ENCODE results near the gene NCAM1. TPM values are rescaled to one million over a fixed set of nuclear protein-coding genes. Genes with fewer than 3 reads are reported as not detected.

Gene NCAM1
- total RNA-seq, 2 experiments from 2014 or later: not detected

GRCh38 chr11:112949781-112950575 lies 11.2 kb upstream of the NCAM1 start:
- no peaks in the 10 kb centered on the region for H3K36me3 Mint-ChIP-seq (ENCODE audit: low read depth)
- peaks cover 40% of the 10 kb centered on the region for H3K27me3 Mint-ChIP-seq (ENCODE audit: low read depth)
- H3K27ac Mint-ChIP-seq: no peak overlapping the region
- H3K9me3 Mint-ChIP-seq: no peaks in the 10 kb centered on the region
- no peak overlapping the region for H3K4me3 Mint-ChIP-seq
- no peaks in the 10 kb centered on the region for H3K4me1 Mint-ChIP-seq (ENCODE audit: low read depth)
- DNase-seq: no peak
- intact Hi-C loops (cut with micrococcal nuclease): no loop called here
- CTCF ChIA-PET: no interaction called here

DNA sequence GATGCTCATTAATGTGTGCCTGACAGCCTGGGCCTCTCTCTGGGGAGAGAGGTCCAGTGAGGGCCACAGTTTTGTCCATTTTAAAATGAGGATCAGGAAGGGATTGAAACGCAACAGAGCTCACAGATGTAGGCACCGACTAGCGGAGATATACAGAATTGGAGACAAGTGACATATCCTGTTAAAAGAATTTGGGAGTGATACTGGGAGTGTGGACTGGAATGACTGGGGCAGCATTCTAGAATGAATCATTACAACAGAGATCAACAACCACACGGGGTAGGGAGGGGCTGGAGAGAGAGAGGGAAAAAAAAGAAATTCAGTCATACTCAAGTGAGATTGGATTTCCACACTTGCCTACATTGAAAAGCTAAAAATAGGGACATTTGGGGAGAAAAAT lies 2.5 kb upstream of the NCAM1 start:
- H3K4me3 Mint-ChIP-seq: no peak overlapping the region
- H3K27me3 Mint-ChIP-seq (ENCODE audit: low read depth): peaks cover 55% of the 10 kb centered on the region
- no peaks in the 10 kb centered on the region for H3K9me3 Mint-ChIP-seq
- intact Hi-C loops (cut with micrococcal nuclease): no loop called here
- DNase-seq: no peak
- H3K4me1 Mint-ChIP-seq (ENCODE audit: low read depth): peaks cover 12% of the 10 kb centered on the region
- no peaks in the 10 kb centered on the region for H3K36me3 Mint-ChIP-seq (ENCODE audit: low read depth)
- CTCF ChIA-PET: no interaction called here
- H3K27ac Mint-ChIP-seq: no peak overlapping the region

GRCh38 chr11:112961751-112962578 lies 745 bp downstream of the NCAM1 start:
- H3K4me1 Mint-ChIP-seq (ENCODE audit: low read depth): peaks cover 12% of the 10 kb centered on the region
- intact Hi-C loops (cut with micrococcal nuclease): loop anchor here (10.0 kb wide), 1 partner anchor 323 kb away; no protein-coding TSS in a partner anchor
- no peaks in the 10 kb centered on the region for H3K9me3 Mint-ChIP-seq
- no peak overlapping the region for H3K27ac Mint-ChIP-seq
- CTCF ChIA-PET: no interaction called here
- H3K27me3 Mint-ChIP-seq (ENCODE audit: low read depth): peaks cover 58% of the 10 kb centered on the region
- peak overlapping the region; percentile 65 for H3K4me3 Mint-ChIP-seq
- peak; percentile 29 for DNase-seq
- H3K36me3 Mint-ChIP-seq (ENCODE audit: low read depth): no peaks in the 10 kb centered on the region

GRCh38 chr11:112962579-112963367 lies 1.6 kb downstream of the NCAM1 start:
- DNase-seq: no peak
- Mint-ChIP-seq H3K36me3 (ENCODE audit: low read depth) (no peaks in the 10 kb centered on the region), H3K9me3 (no peaks in the 10 kb centered on the region), H3K27me3 (ENCODE audit: low read depth) (peaks cover 58% of the 10 kb centered on the region), H3K27ac (no peak overlapping the region), H3K4me1 (ENCODE audit: low read depth) (peaks cover 12% of the 10 kb centered on the region), H3K4me3 (peak overlapping the region; percentile 61)
- intact Hi-C loops (cut with micrococcal nuclease): loop anchor here (1.0 to 10.0 kb wide), 2 partner anchors 9 to 322 kb away; no protein-coding TSS in a partner anchor
- CTCF ChIA-PET: no interaction called here

GRCh38 chr11:112963368-112963955 lies 2.2 kb downstream of the NCAM1 start:
- Mint-ChIP-seq H3K27ac (no peak overlapping the region), H3K4me3 (no peak overlapping the region), H3K36me3 (ENCODE audit: low read depth) (no peaks in the 10 kb centered on the region), H3K4me1 (ENCODE audit: low read depth) (peaks cover 12% of the 10 kb centered on the region), H3K27me3 (ENCODE audit: low read depth) (peaks cover 54% of the 10 kb centered on the region), H3K9me3 (no peaks in the 10 kb centered on the region)
- CTCF ChIA-PET: no interaction called here
- no peak for DNase-seq
- intact Hi-C loops (cut with micrococcal nuclease): loop anchor here (1.0 to 10.0 kb wide), 2 partner anchors 10 to 321 kb away; no protein-coding TSS in a partner anchor

DNA sequence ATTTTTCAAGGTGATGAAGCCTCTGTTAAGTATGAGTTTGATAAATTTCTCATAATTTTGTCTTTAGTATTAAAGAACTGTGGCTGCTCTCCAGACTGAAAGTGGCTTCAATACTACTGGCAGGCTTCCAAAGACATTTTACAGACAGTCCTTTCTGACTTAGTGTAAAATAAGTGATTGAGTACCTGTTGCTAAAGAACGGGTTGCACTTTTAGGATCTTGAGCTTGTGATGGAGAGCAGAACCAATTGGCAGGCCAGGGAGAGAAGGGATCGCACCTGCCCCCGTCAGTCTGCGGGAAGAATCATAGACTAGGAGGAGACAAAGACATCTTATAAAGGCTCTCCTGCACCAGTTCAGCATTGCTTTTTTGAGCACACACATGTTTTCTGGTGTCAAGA lies 4.4 kb downstream of the NCAM1 start:
- no peaks in the 10 kb centered on the region for H3K36me3 Mint-ChIP-seq (ENCODE audit: low read depth)
- intact Hi-C loops (cut with micrococcal nuclease): loop anchor here (10.0 kb wide), 1 partner anchor 319 kb away; no protein-coding TSS in a partner anchor
- peaks cover 46% of the 10 kb centered on the region for H3K27me3 Mint-ChIP-seq (ENCODE audit: low read depth)
- CTCF ChIA-PET: no interaction called here
- no peak overlapping the region for H3K27ac Mint-ChIP-seq
- H3K4me1 Mint-ChIP-seq (ENCODE audit: low read depth): peaks cover 12% of the 10 kb centered on the region
- H3K9me3 Mint-ChIP-seq: no peaks in the 10 kb centered on the region
- no peak overlapping the region for H3K4me3 Mint-ChIP-seq
- no peak for DNase-seq

DNA sequence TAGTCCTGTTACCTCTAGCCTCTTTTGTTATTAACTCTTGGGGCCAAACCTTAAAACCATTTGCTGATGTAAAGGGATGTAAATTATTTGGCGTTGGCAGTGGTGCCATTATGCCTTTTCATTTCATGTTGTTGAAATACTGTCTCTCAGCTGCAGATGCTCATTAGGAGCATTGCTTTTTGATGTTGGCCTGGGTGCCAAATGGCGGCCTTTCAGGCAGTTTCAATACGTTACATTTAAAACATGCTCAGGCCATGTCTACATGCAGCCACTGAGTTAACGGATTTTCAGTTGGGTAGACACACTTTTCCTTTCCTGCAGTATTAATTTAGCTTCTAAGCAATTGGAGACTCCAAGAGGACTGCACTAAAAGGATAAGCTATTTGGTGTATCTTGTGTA lies 5.3 kb downstream of the NCAM1 start:
- no peak for DNase-seq
- intact Hi-C loops (cut with micrococcal nuclease): loop anchor here (10.0 kb wide), 1 partner anchor 318 kb away; no protein-coding TSS in a partner anchor
- no peaks in the 10 kb centered on the region for H3K9me3 Mint-ChIP-seq
- peaks cover 37% of the 10 kb centered on the region for H3K27me3 Mint-ChIP-seq (ENCODE audit: low read depth)
- CTCF ChIA-PET: no interaction called here
- H3K36me3 Mint-ChIP-seq (ENCODE audit: low read depth): no peaks in the 10 kb centered on the region
- peaks cover 7% of the 10 kb centered on the region for H3K4me1 Mint-ChIP-seq (ENCODE audit: low read depth)
- no peak overlapping the region for H3K27ac Mint-ChIP-seq
- no peak overlapping the region for H3K4me3 Mint-ChIP-seq

DNA sequence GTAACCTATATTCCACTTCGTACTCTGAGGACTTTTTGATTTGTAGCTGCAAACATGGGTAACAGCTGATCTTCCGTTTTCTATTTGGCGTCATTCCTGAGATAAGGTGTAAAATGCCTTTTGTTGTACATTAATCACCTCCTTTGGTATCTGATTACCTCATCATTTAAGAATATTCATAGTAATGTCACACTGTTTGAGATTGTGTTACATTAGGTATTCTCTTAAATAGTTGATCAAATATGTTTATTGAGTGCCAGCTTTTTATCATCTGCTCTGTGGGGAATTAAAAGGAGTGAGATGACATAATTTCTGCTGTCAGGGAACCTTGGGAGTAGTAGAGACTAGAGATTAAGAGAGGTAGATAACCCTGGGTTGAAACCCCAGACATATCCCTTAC lies 5.9 kb downstream of the NCAM1 start:
- H3K27me3 Mint-ChIP-seq (ENCODE audit: low read depth): peaks cover 36% of the 10 kb centered on the region
- H3K36me3 Mint-ChIP-seq (ENCODE audit: low read depth): no peaks in the 10 kb centered on the region
- intact Hi-C loops (cut with micrococcal nuclease): loop anchor here (10.0 kb wide), 1 partner anchor 318 kb away; no protein-coding TSS in a partner anchor
- DNase-seq: no peak
- CTCF ChIA-PET: no interaction called here
- H3K4me3 Mint-ChIP-seq: no peak overlapping the region
- H3K9me3 Mint-ChIP-seq: no peaks in the 10 kb centered on the region
- peaks cover 6% of the 10 kb centered on the region for H3K4me1 Mint-ChIP-seq (ENCODE audit: low read depth)
- no peak overlapping the region for H3K27ac Mint-ChIP-seq

DNA sequence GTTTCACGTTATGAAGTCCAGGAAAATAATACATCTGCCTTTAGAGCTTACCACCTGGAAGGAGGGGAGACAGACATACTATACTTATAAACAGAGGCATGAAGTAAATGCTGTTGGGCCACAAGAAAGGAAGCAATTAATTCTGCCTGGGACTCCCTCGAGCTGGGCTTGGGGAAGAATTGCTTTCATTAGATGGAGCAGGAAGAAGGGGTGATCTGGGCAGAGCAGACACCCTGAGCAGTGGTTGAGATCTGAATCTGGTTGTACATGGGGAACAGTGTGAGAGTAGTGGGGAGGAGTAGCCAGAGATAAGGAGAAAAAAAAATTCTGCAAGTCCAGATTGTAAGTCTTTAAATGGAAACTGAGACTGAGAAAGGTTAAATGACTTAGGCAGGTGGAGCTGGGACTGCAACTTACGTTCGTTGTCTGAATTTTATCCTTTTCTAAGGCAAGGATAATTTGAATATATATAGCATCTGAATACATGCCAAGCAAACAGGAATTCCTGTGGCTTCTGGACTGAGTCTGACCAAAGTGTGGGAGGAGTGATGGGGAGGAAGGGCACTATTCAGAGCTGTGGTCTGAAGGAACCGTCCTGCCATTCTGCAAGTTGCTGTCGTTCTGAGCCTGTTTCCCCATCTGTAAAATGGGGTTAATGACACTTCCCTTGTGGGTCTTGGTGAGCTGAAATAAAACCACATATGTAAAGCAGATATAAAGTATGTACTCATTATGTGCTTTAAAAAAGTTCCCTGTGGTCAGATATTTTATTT lies 7.9 kb downstream of the NCAM1 start:
- Mint-ChIP-seq H3K9me3 (no peaks in the 10 kb centered on the region), H3K4me1 (ENCODE audit: low read depth) (no peaks in the 10 kb centered on the region), H3K27me3 (ENCODE audit: low read depth) (peaks cover 25% of the 10 kb centered on the region), H3K4me3 (no peak overlapping the region), H3K36me3 (ENCODE audit: low read depth) (no peaks in the 10 kb centered on the region), H3K27ac (no peak overlapping the region)
- CTCF ChIA-PET: interaction anchor here (1.3 kb wide), 1 partner anchor 10 kb away, joined by 3 read pairs; no protein-coding TSS in a partner anchor
- no peak for DNase-seq
- intact Hi-C loops (cut with micrococcal nuclease): loop anchor here (10.0 kb wide), 1 partner anchor 316 kb away; no protein-coding TSS in a partner anchor

DNA sequence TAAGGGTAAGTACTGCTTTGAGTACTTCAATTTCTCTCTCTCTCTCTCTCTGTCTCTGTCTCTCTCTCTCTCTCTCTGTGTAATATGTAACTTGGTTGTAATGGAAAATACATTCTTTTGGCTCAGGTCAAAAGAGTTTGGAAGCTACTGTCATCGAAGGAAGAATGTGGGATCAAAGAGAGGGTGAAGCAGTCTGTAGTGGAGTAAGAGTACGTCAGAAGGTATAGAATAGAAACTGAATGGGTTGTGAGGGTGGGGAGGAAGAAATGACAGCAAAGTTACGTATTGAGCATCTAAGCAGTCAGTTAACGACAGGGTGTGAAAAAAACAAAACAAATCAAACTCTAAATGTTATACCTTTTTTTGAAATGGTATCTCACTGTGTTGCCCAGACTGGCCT lies 10.0 kb downstream of the NCAM1 start:
- DNase-seq: no peak
- CTCF ChIA-PET: interaction anchor here (0.6 kb wide), 1 partner anchor 188 kb away, joined by 3 read pairs; no protein-coding TSS in a partner anchor
- H3K36me3 Mint-ChIP-seq (ENCODE audit: low read depth): no peaks in the 10 kb centered on the region

GRCh38 chr11:112971827-112972226 lies 10.6 kb downstream of the NCAM1 start:
- CTCF ChIA-PET: interaction anchor here (0.6 kb wide), 1 partner anchor 187 kb away, joined by 3 read pairs; no protein-coding TSS in a partner anchor
- Mint-ChIP-seq H3K27ac (no peak overlapping the region), H3K27me3 (ENCODE audit: low read depth) (peaks cover 20% of the 10 kb centered on the region), H3K9me3 (no peaks in the 10 kb centered on the region), H3K4me1 (ENCODE audit: low read depth) (no peaks in the 10 kb centered on the region), H3K36me3 (ENCODE audit: low read depth) (no peaks in the 10 kb centered on the region), H3K4me3 (no peak overlapping the region)
- intact Hi-C loops (cut with micrococcal nuclease): no loop called here
- DNase-seq: no peak

More for the DNA sequence above, 10.0 kb downstream of the NCAM1 start:
- H3K4me3 Mint-ChIP-seq: no peak overlapping the region
- no peaks in the 10 kb centered on the region for H3K9me3 Mint-ChIP-seq
- intact Hi-C loops (cut with micrococcal nuclease): no loop called here
- H3K27me3 Mint-ChIP-seq (ENCODE audit: low read depth): peaks cover 21% of the 10 kb centered on the region
- no peaks in the 10 kb centered on the region for H3K4me1 Mint-ChIP-seq (ENCODE audit: low read depth)
- H3K27ac Mint-ChIP-seq: no peak overlapping the region
